GM12865 (cell line): ENCODE results near the gene NCK2.
A peak's percentile ranks its signal among the peaks of the same experiment; 100 is the strongest.

Experiments used
- DNase-seq: peaks from one replicate; pipeline ENCODE4 v3.0.0; 2010; ENCODE audit warnings: low read depth
- H3K4me3 ChIP-seq: 2 replicates; pipeline ENCODE4 v1.5.1; 2011; ENCODE audit warnings: mild to moderate bottlenecking, low read depth, low read length, control low read depth
- TF ChIP-seq, protein P1 (sequence below): IDR thresholded peaks from 2 replicates; pipeline ENCODE4 v1.5.1; 2011; ENCODE audit warnings: low read length, control low read depth, low read depth, inconsistent platforms; ENCODE audit not compliant: insufficient read depth; ENCODE audit errors: missing control alignments

The NCK2 gene

DNA sequence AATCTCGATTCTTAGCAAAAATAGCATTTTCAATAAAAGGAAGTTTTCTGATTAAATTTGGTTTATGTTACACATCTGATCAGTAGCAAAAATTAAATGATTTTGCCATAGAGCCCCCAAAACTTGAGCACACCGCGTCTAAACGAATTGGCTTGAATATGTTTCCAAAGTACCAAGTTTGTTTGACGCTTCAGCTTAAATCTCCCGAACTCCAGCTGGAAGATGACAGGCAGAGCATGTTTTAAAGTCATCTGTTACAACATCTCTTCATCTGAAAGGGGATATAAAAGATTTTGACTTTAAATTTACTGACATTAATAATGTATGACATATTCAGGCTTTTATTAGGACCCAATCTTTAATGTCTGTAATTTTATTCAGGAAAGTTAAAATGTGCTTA, 129.8 kb downstream of the NCK2 start:
- TF ChIP-seq, protein P1, sequence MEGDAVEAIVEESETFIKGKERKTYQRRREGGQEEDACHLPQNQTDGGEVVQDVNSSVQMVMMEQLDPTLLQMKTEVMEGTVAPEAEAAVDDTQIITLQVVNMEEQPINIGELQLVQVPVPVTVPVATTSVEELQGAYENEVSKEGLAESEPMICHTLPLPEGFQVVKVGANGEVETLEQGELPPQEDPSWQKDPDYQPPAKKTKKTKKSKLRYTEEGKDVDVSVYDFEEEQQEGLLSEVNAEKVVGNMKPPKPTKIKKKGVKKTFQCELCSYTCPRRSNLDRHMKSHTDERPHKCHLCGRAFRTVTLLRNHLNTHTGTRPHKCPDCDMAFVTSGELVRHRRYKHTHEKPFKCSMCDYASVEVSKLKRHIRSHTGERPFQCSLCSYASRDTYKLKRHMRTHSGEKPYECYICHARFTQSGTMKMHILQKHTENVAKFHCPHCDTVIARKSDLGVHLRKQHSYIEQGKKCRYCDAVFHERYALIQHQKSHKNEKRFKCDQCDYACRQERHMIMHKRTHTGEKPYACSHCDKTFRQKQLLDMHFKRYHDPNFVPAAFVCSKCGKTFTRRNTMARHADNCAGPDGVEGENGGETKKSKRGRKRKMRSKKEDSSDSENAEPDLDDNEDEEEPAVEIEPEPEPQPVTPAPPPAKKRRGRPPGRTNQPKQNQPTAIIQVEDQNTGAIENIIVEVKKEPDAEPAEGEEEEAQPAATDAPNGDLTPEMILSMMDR = no peak
- no peak for DNase-seq
- no peak overlapping the region for H3K4me3 ChIP-seq

DNA sequence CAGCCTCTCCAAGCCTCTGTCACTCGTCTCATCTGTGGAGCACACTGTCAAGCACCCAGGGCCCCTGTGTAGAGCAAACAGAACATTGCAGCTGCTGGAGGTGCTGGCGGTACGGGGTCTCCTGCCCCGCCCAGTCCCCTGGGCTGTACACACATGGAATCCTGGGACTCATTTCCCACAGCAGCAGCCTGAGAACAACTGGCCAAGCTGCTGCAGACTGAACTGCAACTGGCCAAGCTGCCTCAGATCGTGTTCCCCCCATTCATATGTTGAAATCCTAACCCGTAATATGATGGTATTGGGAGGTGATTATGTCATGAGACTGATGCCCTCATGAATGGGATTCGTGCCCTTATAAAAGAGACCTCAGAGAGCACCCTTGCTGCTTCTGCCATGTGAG, 130.5 kb downstream of the NCK2 start:
- no peak for DNase-seq
- TF ChIP-seq, protein P1 = no peak
- no peak overlapping the region for H3K4me3 ChIP-seq

DNA sequence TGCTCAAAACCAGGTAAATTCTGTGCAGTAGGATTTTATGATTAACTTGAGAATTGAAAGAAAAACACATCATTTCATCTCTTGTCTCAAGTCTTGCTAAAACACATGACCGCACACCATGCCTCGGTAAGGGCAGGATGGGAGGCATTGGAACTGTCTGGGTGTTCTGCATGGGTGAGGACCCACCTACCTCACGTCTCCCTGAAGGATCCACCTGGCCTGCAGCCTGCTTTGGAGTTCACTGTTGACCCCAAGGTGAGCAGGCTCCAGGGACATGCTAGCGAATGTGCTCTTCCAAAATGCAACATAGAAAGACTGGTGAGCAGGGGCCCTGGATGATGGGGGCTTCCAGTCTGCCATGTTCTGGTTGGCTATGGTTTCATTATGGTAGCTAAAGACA, 131.5 kb downstream of the NCK2 start:
- H3K4me3 ChIP-seq = no peak overlapping the region
- TF ChIP-seq, protein P1 = no peak
- no peak for DNase-seq

DNA sequence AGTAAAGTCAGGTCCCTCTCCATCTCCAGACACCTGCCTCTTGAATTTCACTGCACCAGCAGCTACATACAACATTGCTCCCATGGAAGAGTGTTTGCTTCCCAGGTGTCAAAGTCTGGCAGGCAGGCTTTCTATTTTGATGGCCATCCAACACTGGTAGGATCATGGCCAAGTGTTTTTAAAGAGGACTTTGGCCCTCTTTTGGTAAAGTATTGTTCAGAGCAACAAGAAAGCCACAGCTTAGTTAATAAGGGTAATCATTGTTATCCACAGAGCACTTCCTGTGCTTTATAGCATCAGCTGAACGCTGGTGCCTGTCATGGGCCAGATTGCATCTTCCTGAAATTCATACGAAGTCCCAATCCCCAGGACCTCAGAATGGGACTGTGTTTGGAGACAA, 133.2 kb downstream of the NCK2 start:
- no peak overlapping the region for H3K4me3 ChIP-seq
- DNase-seq = no peak
- TF ChIP-seq, protein P1 = no peak

DNA sequence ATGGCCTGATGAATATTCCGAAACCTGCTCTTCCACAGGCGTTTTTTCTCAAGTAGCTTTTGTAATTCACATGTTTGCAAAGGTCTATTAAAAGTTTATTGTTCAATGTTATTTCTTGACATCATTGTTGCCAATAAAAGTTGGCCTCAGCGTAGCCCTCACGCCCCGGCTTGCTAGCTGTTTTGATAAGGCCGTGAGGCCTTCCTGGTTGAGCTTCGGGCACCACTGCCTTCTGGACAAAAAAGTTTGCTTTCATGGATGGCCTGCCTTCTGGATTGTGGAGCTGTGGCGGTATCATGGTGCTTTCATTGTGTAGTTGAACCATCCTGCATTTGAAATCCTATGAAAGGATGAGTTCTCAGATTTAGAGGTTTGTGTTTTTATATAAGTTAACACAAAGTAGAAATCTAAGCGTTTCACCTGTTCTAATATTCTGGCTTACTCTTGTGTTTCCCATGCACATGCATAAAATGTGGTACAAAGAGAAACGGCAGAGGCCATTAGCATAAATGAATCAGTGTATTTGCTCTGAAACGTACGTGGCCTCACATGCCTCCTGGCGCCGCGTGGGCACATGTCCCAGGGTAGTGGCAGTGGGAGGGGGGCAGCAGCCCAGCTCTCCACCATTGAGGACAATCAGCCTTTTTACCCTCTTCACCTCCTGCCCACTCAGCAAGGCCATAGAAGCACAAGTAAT, 134.5 kb downstream of the NCK2 start:
- TF ChIP-seq, protein P1 = no peak
- H3K4me3 ChIP-seq = no peak overlapping the region

DNA sequence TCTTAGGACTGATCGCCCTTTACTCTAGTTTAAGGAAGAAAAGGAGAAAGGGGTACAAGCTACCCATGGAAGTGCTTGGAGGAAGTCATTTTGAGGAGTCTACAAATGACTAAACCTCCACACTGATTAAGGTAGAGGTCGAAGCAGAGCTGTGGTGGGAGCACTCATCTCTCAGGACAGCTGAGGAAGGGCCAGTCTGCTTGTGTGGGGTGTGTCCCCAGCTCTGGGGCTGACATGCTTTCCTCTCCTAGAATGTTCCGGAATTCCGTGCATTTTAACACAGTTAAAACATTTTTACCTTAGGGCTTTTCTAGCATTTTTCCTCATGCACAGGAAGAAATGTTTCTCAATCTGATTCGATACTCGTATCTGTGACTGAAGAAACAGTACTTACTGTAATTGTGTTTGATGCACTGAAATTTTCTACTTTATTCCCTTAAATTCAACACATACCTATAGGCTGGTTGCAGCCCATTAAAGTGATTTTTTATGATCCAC, 135.1 kb downstream of the NCK2 start:
- no peak for DNase-seq
- TF ChIP-seq, protein P1 = no peak
- no peak overlapping the region for H3K4me3 ChIP-seq

More for the DNA sequence above, 134.5 kb downstream of the NCK2 start:
- no peak for DNase-seq

DNA sequence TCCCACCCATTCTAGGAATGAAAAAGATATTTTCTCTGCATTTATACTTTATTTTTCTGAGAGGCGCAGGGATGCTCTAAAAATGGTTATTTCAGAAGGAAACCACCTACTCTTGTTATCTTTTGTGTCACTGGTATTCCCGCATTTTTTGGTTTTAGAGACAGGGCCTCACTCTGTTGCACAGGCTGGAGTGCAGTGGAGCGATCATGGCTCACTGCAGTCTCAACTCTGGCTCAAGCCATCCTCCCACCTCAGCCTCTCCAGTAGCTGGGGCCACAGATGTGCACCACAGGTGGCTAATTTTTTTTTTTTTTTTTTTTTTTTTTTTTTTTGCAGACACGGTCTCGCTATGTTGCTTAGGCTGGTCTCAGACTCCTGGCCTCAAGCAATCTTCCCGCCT, 135.9 kb downstream of the NCK2 start:
- no peak overlapping the region for H3K4me3 ChIP-seq
- TF ChIP-seq, protein P1 = no peak
- peak; percentile 35 for DNase-seq
